B cell (primary cell): Measurements from ENCODE around the gene ASB8. TPM values are rescaled to one million over a fixed set of nuclear protein-coding genes. Genes with fewer than 3 reads are reported as not detected.

Experiments used
- ATAC-seq: fragments of 200-7000 bp; cut with Tn5 transposase; one replicate; pipeline ENCODE4 v1.10.0; 2021; ENCODE audit warnings: low read depth, mild to moderate bottlenecking, moderate number of reproducible peaks, moderate library complexity
- CTCF ChIA-PET: fragments of 350-600 bp; sonication (Branson Sonifier 250); formaldehyde crosslinking; loops from one replicate; lab custom pipeline; 2021; ENCODE audit warnings: antibody characterized with exemption, inconsistent platforms; lab: Charles Lee
- POLR2A ChIA-PET: fragments of 350-600 bp; sonication (Branson Sonifier 250); formaldehyde crosslinking; loops from one replicate; lab custom pipeline; 2021; ENCODE audit warnings: antibody characterized with exemption; lab: Charles Lee
- DNase-seq: peaks from one replicate; pipeline ENCODE4 v3.0.0; 2013
- H2AFZ ChIP-seq: 2 replicates; pipeline ENCODE4 v1.6.1; 2012; ENCODE audit warnings: mild to moderate bottlenecking, low read depth, low read length; ENCODE audit not compliant: insufficient read depth, poor library complexity, severe bottlenecking
- H3K27ac ChIP-seq, 2 donors: 1 replicate in 1 of 2; 2 replicates in 1 of 2; pipeline ENCODE4 v1.5.1; 2012 to 2013; ENCODE audit warnings: low read length in 2 of 2, mild to moderate bottlenecking in 2 of 2, moderate library complexity in 1 of 2
- H3K27me3 ChIP-seq, 4 experiments: fragments of 200-600 bp in 1 of 4; sonication (generic) in 1 of 4; replicated peaks in 1 of 4; 1 replicate in 2 of 4; 2 replicates in 2 of 4; pipeline versions ENCODE4 v1.6.1 to v1.7.0; 2013 to 2016; ENCODE audit warnings: low read length in 3 of 4, mild to moderate bottlenecking in 2 of 4, mixed read lengths in 1 of 4, moderate library complexity in 1 of 4; ENCODE audit not compliant: insufficient read depth in 4 of 4, control insufficient read depth in 3 of 4; ENCODE audit errors: control extremely low read depth in 1 of 4
- H3K36me3 ChIP-seq, 2 experiments: replicated peaks in 1 of 2; 1 replicate in 1 of 2; 2 replicates in 1 of 2; pipeline versions ENCODE4 v1.6.1 to v1.7.1; 2013; ENCODE audit warnings: low read length in 1 of 2; ENCODE audit not compliant: insufficient read depth in 2 of 2, control insufficient read depth in 1 of 2; ENCODE audit errors: control extremely low read depth in 1 of 2, extremely low read depth in 1 of 2
- H3K4me1 ChIP-seq, 2 donors: fragments of 200-600 bp in 1 of 2; sonication (generic) in 1 of 2; 1 replicate in 1 of 2; 2 replicates in 1 of 2; pipeline versions ENCODE4 v1.5.1 to v1.6.1; 2013 to 2017; ENCODE audit warnings: low read length in 2 of 2; ENCODE audit not compliant: control insufficient read depth in 2 of 2, insufficient read depth in 2 of 2
- H3K4me2 ChIP-seq: replicated peaks from 2 replicates; pipeline ENCODE3; 2012; ENCODE audit warnings: mild to moderate bottlenecking, low read depth, low read length; ENCODE audit not compliant: poor library complexity, severe bottlenecking
- H3K4me3 ChIP-seq, 5 experiments: fragments of 200-600 bp in 1 of 5; sonication (generic) in 1 of 5; 1 replicate in 3 of 5; 2 replicates in 2 of 5; pipeline versions ENCODE4 v1.5.1 to v1.7.0; 2011 to 2016; ENCODE audit warnings: low read length in 4 of 5, mild to moderate bottlenecking in 4 of 5, low read depth in 2 of 5, control low read depth in 1 of 5, moderate library complexity in 1 of 5; ENCODE audit not compliant: insufficient read depth in 1 of 5; ENCODE audit errors: control extremely low read depth in 1 of 5, extremely low read depth in 1 of 5
- H3K79me2 ChIP-seq: fragments of 200-600 bp; sonication (generic); one replicate; pipeline ENCODE4 v1.6.0; 2016; ENCODE audit warnings: low read length; ENCODE audit not compliant: control insufficient read depth, insufficient read depth
- H3K9ac ChIP-seq: fragments of 200-600 bp; sonication (generic); 2 replicates; pipeline ENCODE4 v1.6.1; 2017; ENCODE audit warnings: mild to moderate bottlenecking, low read length, moderate library complexity
- H3K9me3 ChIP-seq, 3 donors: one replicate each; pipeline versions ENCODE4 v1.6.1 to v1.7.1; 2013; ENCODE audit warnings: low read length in 2 of 3; ENCODE audit not compliant: control insufficient read depth in 2 of 3, insufficient read depth in 1 of 3; ENCODE audit errors: control extremely low read depth in 1 of 3
- H4K20me1 ChIP-seq: 2 replicates; pipeline ENCODE4 v1.6.0; 2012; ENCODE audit warnings: mild to moderate bottlenecking, low read length; ENCODE audit not compliant: insufficient read depth, control insufficient read depth, poor library complexity, severe bottlenecking
- H3K27ac Mint-ChIP-seq: one replicate; pipeline ENCODE4 v1.8.0; 2021; ENCODE audit warnings: mixed read lengths
- H3K27me3 Mint-ChIP-seq: one replicate; pipeline ENCODE4 v1.8.0; 2021; ENCODE audit warnings: mixed read lengths
- H3K4me1 Mint-ChIP-seq: one replicate; pipeline ENCODE4 v1.8.0; 2021; ENCODE audit warnings: mixed read lengths
- H3K4me3 Mint-ChIP-seq: one replicate; pipeline ENCODE4 v1.8.0; 2021; ENCODE audit warnings: mixed read lengths
- H3K9me3 Mint-ChIP-seq: one replicate; pipeline ENCODE4 v1.8.0; 2022; ENCODE audit warnings: mixed read lengths; ENCODE audit not compliant: insufficient read depth
- EZH2 ChIP-seq: IDR thresholded peaks from 2 replicates; pipeline ENCODE4 v1.6.1; 2012; ENCODE audit warnings: borderline replicate concordance, low read depth, mild to moderate bottlenecking, moderate library complexity, low read length; ENCODE audit not compliant: insufficient read depth, poor library complexity, severe bottlenecking
- WGBS: methylation state at CpG from one replicate; pipeline ENCODE4 v1.1.5; 2013; ENCODE audit warnings: missing lambda C conversion rate; ENCODE audit not compliant: insufficient coverage; 5-methylcytosine and 5-hydroxymethylcytosine counted together
- intact Hi-C: fragments of 100-400 bp; cut with micrococcal nuclease; formaldehyde crosslinking; loops from one replicate; pipeline ENCODE4 v1.10.0; 2022
- polyA plus RNA-seq: library from polyadenylated mRNA; depleted of rRNA; stranded (reverse); fragments of >200 nt; gene quantifications from 2 replicates; pipeline ENCODE4 v1.2.3, GENCODE V29; 2012
- total RNA-seq, 2 donors: library from RNA; stranded (reverse); fragments of 120-200 nt in 1 of 2; gene quantifications; 1 replicate in 1 of 2; 2 replicates in 1 of 2; pipeline versions ENCODE4 v1.2.3 to v1.2.4, GENCODE V29; 2013 to 2022
- TF ChIP-seq, protein P1 (sequence below): fragments of 200-600 bp; IDR thresholded peaks from one replicate; pipeline ENCODE4 v1.8.0; 2022; ENCODE audit warnings: antibody characterized with exemption, mild to moderate bottlenecking

Gene ASB8
- total and polyA plus RNA-seq, 2 donors (not counting 1 experiment from before 2014, with no cell fraction given) = 22.7 to 54.8 TPM

DNA sequence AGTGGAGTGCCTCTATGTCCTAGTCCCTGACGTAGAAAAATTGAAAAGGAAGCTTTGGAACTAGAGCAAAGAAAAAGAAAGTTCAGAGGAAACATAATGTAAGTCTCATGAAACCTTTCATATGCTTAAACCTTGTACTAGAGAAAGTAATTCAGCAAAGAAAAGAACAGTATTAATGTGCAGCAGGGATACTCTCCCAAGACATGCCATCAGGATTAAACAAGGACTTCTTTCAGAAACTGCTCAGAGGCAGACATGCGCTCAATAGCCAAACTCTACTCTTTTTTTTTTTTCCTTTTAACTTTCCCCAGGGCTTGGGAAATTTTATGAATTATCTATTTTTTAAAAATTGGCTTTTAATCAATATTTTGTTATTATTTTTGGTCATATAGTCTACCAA lies 7.1 kb upstream of the ASB8 start:
- Histone ChIP-seq H2AFZ (no peak overlapping the region), H3K4me2 (no peak overlapping the region), H3K36me3 (no peaks in the 10 kb centered on the region), H3K79me2 (no peaks in the 10 kb centered on the region), H3K4me1 (no peaks in the 10 kb centered on the region), H4K20me1 (no peaks in the 10 kb centered on the region), H3K9me3 (no peaks in the 10 kb centered on the region), H3K27ac (no peak overlapping the region), H3K9ac (no peak overlapping the region), H3K4me3 (no peak overlapping the region), H3K27me3 (peaks cover 0 to 13% (median 1%) of the 10 kb centered on the region in 4 experiments)
- POLR2A ChIA-PET = interaction anchor here (0.6 kb wide), 1 partner anchor 336 kb away, joined by 4 read pairs; no protein-coding TSS in a partner anchor
- DNase-seq (no peak), ATAC-seq (no peak)
- intact Hi-C loops = loop anchor here (2.0 to 10.0 kb wide), 4 partner anchors 18 to 330 kb away; partner anchors contain the start of genes CCDC184 and VDR
- no peaks in the 10 kb centered on the region for H3K9me3 Mint-ChIP-seq
- no CpG with 5 or more reads among the region's 2 CpGs for WGBS
- no peak overlapping the region for H3K27ac Mint-ChIP-seq
- no peak overlapping the region for H3K4me3 Mint-ChIP-seq
- no peaks in the 10 kb centered on the region for H3K4me1 Mint-ChIP-seq
- CTCF ChIA-PET = interaction anchor here (0.7 to 4.1 kb wide), 23 partner anchors 9 to 860 kb away, joined by 3 to 28 read pairs (median 4); partner anchors contain the start of genes CCDC184, SENP1, TMEM106C and VDR
- no peak for TF ChIP-seq EZH2
- TF ChIP-seq, protein P1, sequence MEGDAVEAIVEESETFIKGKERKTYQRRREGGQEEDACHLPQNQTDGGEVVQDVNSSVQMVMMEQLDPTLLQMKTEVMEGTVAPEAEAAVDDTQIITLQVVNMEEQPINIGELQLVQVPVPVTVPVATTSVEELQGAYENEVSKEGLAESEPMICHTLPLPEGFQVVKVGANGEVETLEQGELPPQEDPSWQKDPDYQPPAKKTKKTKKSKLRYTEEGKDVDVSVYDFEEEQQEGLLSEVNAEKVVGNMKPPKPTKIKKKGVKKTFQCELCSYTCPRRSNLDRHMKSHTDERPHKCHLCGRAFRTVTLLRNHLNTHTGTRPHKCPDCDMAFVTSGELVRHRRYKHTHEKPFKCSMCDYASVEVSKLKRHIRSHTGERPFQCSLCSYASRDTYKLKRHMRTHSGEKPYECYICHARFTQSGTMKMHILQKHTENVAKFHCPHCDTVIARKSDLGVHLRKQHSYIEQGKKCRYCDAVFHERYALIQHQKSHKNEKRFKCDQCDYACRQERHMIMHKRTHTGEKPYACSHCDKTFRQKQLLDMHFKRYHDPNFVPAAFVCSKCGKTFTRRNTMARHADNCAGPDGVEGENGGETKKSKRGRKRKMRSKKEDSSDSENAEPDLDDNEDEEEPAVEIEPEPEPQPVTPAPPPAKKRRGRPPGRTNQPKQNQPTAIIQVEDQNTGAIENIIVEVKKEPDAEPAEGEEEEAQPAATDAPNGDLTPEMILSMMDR = no peak
- peaks cover 22% of the 10 kb centered on the region for H3K27me3 Mint-ChIP-seq

DNA sequence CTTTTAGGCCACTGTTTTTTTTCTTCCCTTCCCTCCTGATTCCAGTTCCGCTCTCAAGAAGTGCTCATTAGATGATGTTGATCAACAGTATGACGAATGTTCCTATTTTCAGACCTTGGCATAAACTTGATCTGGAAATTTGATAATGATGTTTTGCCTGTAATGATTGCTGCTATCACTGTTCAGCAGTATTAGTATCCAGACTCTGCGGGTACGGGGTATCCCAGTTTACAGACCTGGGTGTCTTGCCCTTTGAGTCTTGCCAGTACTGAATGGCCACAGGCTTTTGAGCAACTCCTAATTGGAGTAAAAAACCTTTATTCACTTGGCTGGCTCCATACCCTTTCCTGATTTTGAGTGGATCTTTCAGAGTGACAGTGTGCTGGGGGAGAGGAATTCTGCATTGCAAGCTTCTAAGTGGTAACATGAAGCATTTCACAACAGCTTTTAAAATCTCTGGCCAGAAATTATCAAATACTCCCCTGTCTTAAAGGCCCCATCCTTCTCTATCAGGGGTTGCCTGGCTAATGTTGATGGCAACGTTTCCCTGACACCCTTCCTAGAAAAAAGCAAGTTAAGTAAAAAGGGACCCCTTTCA lies 5.9 kb upstream of the ASB8 start:
- POLR2A ChIA-PET = no interaction called here
- Mint-ChIP-seq H3K4me1 (peaks cover under 1% of the 10 kb centered on the region), H3K4me3 (no peak overlapping the region), H3K27ac (no peak overlapping the region), H3K9me3 (no peaks in the 10 kb centered on the region), H3K27me3 (peaks cover 22% of the 10 kb centered on the region)
- no peaks in the 10 kb centered on the region for H3K36me3 ChIP-seq
- 81% methylated on average over 3 of the region's 5 CpGs for WGBS
- intact Hi-C loops = loop anchor here (10.0 kb wide), 2 partner anchors 258 to 328 kb away; partner anchors contain the start of gene VDR
- H4K20me1 ChIP-seq = no peaks in the 10 kb centered on the region
- no peak overlapping the region for H3K4me2 ChIP-seq
- TF ChIP-seq, protein P1 = no peak
- TF ChIP-seq EZH2 = no peak
- H3K9ac ChIP-seq = no peak overlapping the region
- ATAC-seq = no peak
- H3K4me3 ChIP-seq = no peak overlapping the region
- peaks cover under 1% of the 10 kb centered on the region for H3K79me2 ChIP-seq
- peaks cover 0 to 13% (median 1%) of the 10 kb centered on the region in 4 experiments for H3K27me3 ChIP-seq
- peaks cover under 1% of the 10 kb centered on the region in 2 donors for H3K4me1 ChIP-seq
- no peak for DNase-seq
- H3K27ac ChIP-seq = no peak overlapping the region
- no peaks in the 10 kb centered on the region for H3K9me3 ChIP-seq
- H2AFZ ChIP-seq = no peak overlapping the region
- CTCF ChIA-PET = interaction anchor here (1.1 to 4.1 kb wide), 12 partner anchors 10 to 511 kb away, joined by 3 to 28 read pairs (median 4); partner anchors contain the start of genes CCDC184, SENP1 and TMEM106C
